SK-N-SH (cell line): ENCODE data around the gene UNK. TPM values are rescaled to one million over a fixed set of nuclear protein-coding genes. Genes with fewer than 3 reads are reported as not detected.
A peak's percentile ranks its signal among the peaks of the same experiment; 100 is the strongest.

Experiments used
- CTCF ChIA-PET: fragments of 300-600, 350-600 bp; formaldehyde crosslinking; extraction: SDS; loops from one replicate; lab custom pipeline; 2021; lab: Yijun Ruan, JAX
- POLR2A ChIA-PET: fragments of 350-600 bp; sonication (Branson Sonifier 250); formaldehyde crosslinking; extraction: SDS; loops from one replicate; lab custom pipeline; 2020; ENCODE audit warnings: antibody characterized with exemption, inconsistent platforms; lab: Yijun Ruan, JAX
- DNase-seq: peaks from one replicate; pipeline ENCODE4 v3.0.0; 2012
- H2AFZ ChIP-seq: fragments of 200-600 bp; sonication (generic); 2 replicates; pipeline ENCODE4 v1.8.1; 2016; ENCODE audit warnings: antibody characterized with exemption, mild to moderate bottlenecking, low read depth
- H3F3A ChIP-seq: fragments of 200-600 bp; sonication (generic); replicated peaks from 2 replicates; pipeline ENCODE3; 2016; ENCODE audit warnings: antibody characterized with exemption, mild to moderate bottlenecking; ENCODE audit not compliant: insufficient read depth
- H3K27ac ChIP-seq, 2 experiments: fragments of 200-500 bp in 1 of 2; fragments of 200-600 bp in 1 of 2; sonication (Bioruptor generic) in 1 of 2; sonication (generic), shearing (Covaris generic) in 1 of 2; 2 replicates each; pipeline versions ENCODE4 v1.5.1 to v1.6.1; 2014 to 2016; ENCODE audit warnings: low read depth in 2 of 2, inconsistent platforms in 1 of 2, low read length in 1 of 2, mild to moderate bottlenecking in 1 of 2, mixed read lengths in 1 of 2
- H3K27me3 ChIP-seq: fragments of 200-600 bp; sonication (generic), shearing (Covaris generic); 2 replicates; pipeline ENCODE4 v1.6.1; 2016; ENCODE audit warnings: mixed run types; ENCODE audit not compliant: insufficient read depth
- H3K36me3 ChIP-seq, 2 experiments: fragments of 200-500 bp in 1 of 2; fragments of 200-600 bp in 1 of 2; sonication (Bioruptor generic) in 1 of 2; sonication (generic) in 1 of 2; replicated peaks in 1 of 2; 2 replicates each; pipeline versions ENCODE3 to v1.5.1; 2014 to 2016; ENCODE audit warnings: low read length in 1 of 2, mild to moderate bottlenecking in 1 of 2; ENCODE audit not compliant: insufficient read depth in 2 of 2, control insufficient read depth in 1 of 2
- H3K4me1 ChIP-seq, 2 experiments: fragments of 200-500 bp in 1 of 2; fragments of 200-600 bp in 1 of 2; sonication (Bioruptor generic) in 1 of 2; sonication (generic), shearing (Covaris generic) in 1 of 2; 2 replicates each; pipeline versions ENCODE4 v1.5.1 to v1.6.1; 2014 to 2016; ENCODE audit warnings: low read depth in 1 of 2, low read length in 1 of 2, mixed run types in 1 of 2; ENCODE audit not compliant: insufficient read depth in 2 of 2, control insufficient read depth in 1 of 2
- H3K4me2 ChIP-seq: fragments of 200-600 bp; sonication (generic), shearing (Covaris generic); 2 replicates; pipeline ENCODE4 v1.6.1; 2017; ENCODE audit warnings: mixed run types
- H3K4me3 ChIP-seq, 2 experiments: fragments of 200-500 bp in 1 of 2; fragments of 200-600 bp in 1 of 2; sonication (Bioruptor generic) in 1 of 2; sonication (generic), shearing (Covaris generic) in 1 of 2; 2 replicates each; pipeline versions ENCODE4 v1.5.1 to v1.8.1; 2014 to 2016; ENCODE audit warnings: low read depth in 2 of 2, inconsistent platforms in 1 of 2, low read length in 1 of 2, mild to moderate bottlenecking in 1 of 2, mixed read lengths in 1 of 2, moderate library complexity in 1 of 2
- H3K79me2 ChIP-seq: fragments of 200-600 bp; sonication (generic); 2 replicates; pipeline ENCODE4 v1.8.1; 2017; ENCODE audit warnings: mild to moderate bottlenecking; ENCODE audit not compliant: insufficient read depth
- H3K9ac ChIP-seq: fragments of 200-600 bp; sonication (generic); 2 replicates; pipeline ENCODE4 v1.6.1; 2017; ENCODE audit warnings: mixed run types
- H3K9me2 ChIP-seq: fragments of 200-600 bp; sonication (generic); 2 replicates; pipeline ENCODE4 v1.6.1; 2017; ENCODE audit warnings: mixed run types
- H3K9me3 ChIP-seq: fragments of 200-600 bp; sonication (generic); 2 replicates; pipeline ENCODE4 v1.6.1; 2017; ENCODE audit warnings: mixed run types, mild to moderate bottlenecking, moderate library complexity
- H4K20me1 ChIP-seq: fragments of 200-600 bp; sonication (generic); 2 replicates; pipeline ENCODE4 v1.6.1; 2017; ENCODE audit warnings: mild to moderate bottlenecking, mixed run types; ENCODE audit not compliant: insufficient read depth
- ELF1 ChIP-seq: IDR thresholded peaks from 2 replicates; pipeline ENCODE4 v1.4.0; 2012
- EZH2phosphoT487 ChIP-seq: fragments of 200-600 bp; sonication (generic); IDR thresholded peaks from 2 replicates; pipeline ENCODE4 v1.6.1; 2017; ENCODE audit warnings: low read depth, mixed run types, mild to moderate bottlenecking, antibody characterized with exemption, moderate library complexity, borderline replicate concordance
- FOXJ3 ChIP-seq: sonication (generic); formaldehyde crosslinking; IDR thresholded peaks from 2 replicates; pipeline ENCODE4 v1.5.1; 2020; ENCODE audit warnings: mild to moderate bottlenecking, missing genetic modification reagents
- MAX ChIP-seq: IDR thresholded peaks from 2 replicates; pipeline ENCODE4 v1.4.0; 2012; ENCODE audit warnings: low read depth
- NFIC ChIP-seq: IDR thresholded peaks from 2 replicates; pipeline ENCODE4 v1.4.0; 2012; ENCODE audit warnings: borderline replicate concordance
- POLR2AphosphoS5 ChIP-seq: IDR thresholded peaks from 2 replicates; pipeline ENCODE4 v1.6.1; 2012; ENCODE audit warnings: low read depth, low read length
- REST ChIP-seq: IDR thresholded peaks from 2 replicates; pipeline ENCODE4 v1.6.1; 2012; ENCODE audit warnings: mild to moderate bottlenecking, low read depth, low read length, moderate library complexity
- RXRA ChIP-seq: IDR thresholded peaks from 2 replicates; pipeline ENCODE4 v1.4.0; 2012; ENCODE audit warnings: low read depth, mild to moderate bottlenecking, borderline replicate concordance
- SIN3A ChIP-seq: IDR thresholded peaks from 2 replicates; pipeline ENCODE4 v1.6.1; 2012; ENCODE audit warnings: low read depth, mild to moderate bottlenecking, low read length, moderate library complexity, borderline replicate concordance
- TCF12 ChIP-seq: IDR thresholded peaks from 2 replicates; pipeline ENCODE4 v1.4.0; 2012
- USF1 ChIP-seq: IDR thresholded peaks from 2 replicates; pipeline ENCODE4 v1.4.0; 2012; ENCODE audit warnings: low read depth, borderline replicate concordance
- USF2 ChIP-seq: fragments of 150-350 bp; IDR thresholded peaks from 2 replicates; pipeline ENCODE4 v1.6.1; 2017; ENCODE audit warnings: antibody characterized with exemption, low read length, low read depth, borderline replicate concordance
- YY1 ChIP-seq: IDR thresholded peaks from 2 replicates; pipeline ENCODE4 v1.4.0; 2012; ENCODE audit warnings: low read depth, mild to moderate bottlenecking
- WGBS: methylation state at CpG from one replicate; pipeline ENCODE4 v1.1.6; 2017; ENCODE audit warnings: low lambda C conversion rate; 5-methylcytosine and 5-hydroxymethylcytosine counted together
- polyA plus RNA-seq, 3 experiments: library from polyadenylated mRNA; depleted of rRNA; stranded (reverse); fragments of >200 nt; gene quantifications; 2 replicates each; pipeline ENCODE4 v1.2.3, GENCODE V29; 2012

UNK gene
- polyA plus RNA-seq, 1 of the 3 experiments (the other 2 are of a cell fraction), result 24.8 TPM

- Histone ChIP-seq H3K4me2 (no peak overlapping the region), H3K9me2 (no peaks in the 10 kb centered on the region), H3K9me3 (no peaks in the 10 kb centered on the region), H3K9ac (no peak overlapping the region), H3K79me2 (no peaks in the 10 kb centered on the region), H3F3A (no peaks in the 10 kb centered on the region), H3K36me3 (no peaks in the 10 kb centered on the region), H3K4me1 (peaks cover 0 to 4% of the 10 kb centered on the region in 2 experiments; a peak in 1 of 4 replicates), H2AFZ (no peak overlapping the region), H4K20me1 (no peaks in the 10 kb centered on the region), H3K27ac (no peak overlapping the region), H3K4me3 (no peak overlapping the region), H3K27me3 (no peaks in the 10 kb centered on the region)
- no peak for TF ChIP-seq RXRA
- TF ChIP-seq SIN3A, result no peak
- TF ChIP-seq YY1, result no peak
- no peak for TF ChIP-seq NFIC
- TF ChIP-seq ELF1, result no peak
- ChIA-PET CTCF (interaction anchor here (1.2 to 16.5 kb wide), 8 partner anchors 9 to 422 kb away, joined by 3 to 326 read pairs (median 4); partner anchors contain the start of genes TRIM65 and UNC13D), POLR2A (interaction anchor here (0.6 to 2.0 kb wide), 5 partner anchors 10 to 349 kb away, joined by 3 to 8 read pairs (median 4); partner anchors contain the start of gene UNC13D)
- WGBS, result 91% methylated on average over 13 of the region's 25 CpGs
- no peak for DNase-seq
These were observed 49.8 kb downstream of the UNK start for GRCh38 chr17:75834279-75834920.

- H3K27me3 ChIP-seq, result no peaks in the 10 kb centered on the region
- ChIA-PET CTCF (interaction anchor here (0.8 to 16.5 kb wide), 9 partner anchors 3 to 423 kb away, joined by 3 to 326 read pairs (median 4); partner anchors contain the start of genes TRIM65, TSEN54 and UNC13D), POLR2A (interaction anchor here (0.9 to 1.5 kb wide), 3 partner anchors 9 to 61 kb away, joined by 3 to 8 read pairs (median 4); partner anchors contain the start of gene UNC13D)
- no peak overlapping the region for H2AFZ ChIP-seq
- H3F3A ChIP-seq, result no peaks in the 10 kb centered on the region
- no peaks in the 10 kb centered on the region for H3K79me2 ChIP-seq
- no peaks in the 10 kb centered on the region for H3K9me2 ChIP-seq
- 59% methylated on average over 22 of the region's 24 CpGs for WGBS
- H3K9ac ChIP-seq, result no peak overlapping the region
- no peak overlapping the region for H3K27ac ChIP-seq
- DNase-seq, result peak; percentile 84
- no peak overlapping the region for H3K4me3 ChIP-seq
- TF ChIP-seq TCF12 (no peak), EZH2phosphoT487 (no peak), POLR2AphosphoS5 (no peak), REST (no peak), USF2 (no peak), FOXJ3 (CRISPR knock-in tag) (no peak), USF1 (no peak), MAX (no peak)
- H3K36me3 ChIP-seq, result no peaks in the 10 kb centered on the region
- no peaks in the 10 kb centered on the region for H4K20me1 ChIP-seq
- peaks cover 0 to 4% of the 10 kb centered on the region in 2 experiments; a peak in 1 of 4 replicates for H3K4me1 ChIP-seq
- H3K9me3 ChIP-seq, result no peaks in the 10 kb centered on the region
- no peak overlapping the region for H3K4me2 ChIP-seq
These were observed 50.5 kb downstream of the UNK start for GRCh38 chr17:75834928-75835653.
